Keratinocyte (primary cell): ENCODE data around the gene TPGS2. TPM values are rescaled to one million over a fixed set of nuclear protein-coding genes. Genes with fewer than 3 reads are reported as not detected.

ENCODE experiments used
- DNase-seq: peaks from one replicate; pipeline ENCODE4 v3.0.0-alpha.2; 2011; ENCODE audit warnings: low read depth, missing footprints, low spot score
- FAIRE-seq: peaks from 2 replicates; lab custom pipeline; 2011; peaks lifted over from hg19 to GRCh38; lab: Jason Lieb, UNC
- H2AFZ ChIP-seq: 2 replicates; pipeline ENCODE4 v1.6.0; 2012; ENCODE audit warnings: low read length, control low read depth, inconsistent platforms; ENCODE audit not compliant: control insufficient read depth
- H3K27ac ChIP-seq: 2 replicates; pipeline ENCODE4 v1.5.1; 2011; ENCODE audit warnings: low read length; ENCODE audit not compliant: control insufficient read depth, insufficient read depth
- H3K27me3 ChIP-seq: 3 replicates; pipeline ENCODE4 v1.6.0; 2011; ENCODE audit warnings: low read length; ENCODE audit not compliant: control insufficient read depth, insufficient read depth; ENCODE audit errors: extremely low read depth
- H3K36me3 ChIP-seq, 2 experiments: 2 replicates in 1 of 2; 3 replicates in 1 of 2; pipeline ENCODE4 v1.5.1; 2011; ENCODE audit warnings: low read length in 2 of 2, mild to moderate bottlenecking in 1 of 2; ENCODE audit not compliant: control insufficient read depth in 2 of 2, insufficient read depth in 2 of 2; ENCODE audit errors: extremely low read depth in 1 of 2
- H3K4me1 ChIP-seq: 3 replicates; pipeline ENCODE4 v1.5.1; 2011; ENCODE audit warnings: low read length; ENCODE audit not compliant: control insufficient read depth, insufficient read depth; ENCODE audit errors: extremely low read depth
- H3K4me2 ChIP-seq: 3 replicates; pipeline ENCODE4 v1.6.0; 2011; ENCODE audit warnings: low read depth, low read length; ENCODE audit not compliant: control insufficient read depth, insufficient read depth; ENCODE audit errors: extremely low read depth
- H3K4me3 ChIP-seq, 3 experiments: fragments of 200-600 bp in 1 of 3; sonication (generic) in 1 of 3; 2 replicates in 2 of 3; 3 replicates in 1 of 3; pipeline ENCODE4 v1.5.1; 2011 to 2016; ENCODE audit warnings: low read length in 3 of 3, mild to moderate bottlenecking in 3 of 3, control low read depth in 2 of 3, inconsistent platforms in 1 of 3, low read depth in 1 of 3, mixed read lengths in 1 of 3, mixed run types in 1 of 3, moderate library complexity in 1 of 3; ENCODE audit not compliant: control insufficient read depth in 2 of 3, insufficient read depth in 2 of 3; ENCODE audit errors: extremely low read depth in 1 of 3
- H3K79me2 ChIP-seq: 2 replicates; pipeline ENCODE4 v1.6.0; 2012; ENCODE audit warnings: low read length; ENCODE audit not compliant: control insufficient read depth, insufficient read depth
- H3K9ac ChIP-seq: 3 replicates; pipeline ENCODE4 v1.6.0; 2011; ENCODE audit warnings: low read length; ENCODE audit not compliant: control insufficient read depth, insufficient read depth; ENCODE audit errors: extremely low read depth
- H3K9me1 ChIP-seq: 3 replicates; pipeline ENCODE4 v1.6.0; 2011; ENCODE audit warnings: low read length; ENCODE audit not compliant: control insufficient read depth, insufficient read depth; ENCODE audit errors: extremely low read depth
- H3K9me3 ChIP-seq: 2 replicates; pipeline ENCODE4 v1.5.1; 2012; ENCODE audit warnings: low read depth, low read length; ENCODE audit not compliant: control insufficient read depth
- H4K20me1 ChIP-seq: 3 replicates; pipeline ENCODE4 v1.6.0; 2011; ENCODE audit warnings: low read length; ENCODE audit not compliant: control insufficient read depth, insufficient read depth; ENCODE audit errors: extremely low read depth
- EZH2 ChIP-seq: IDR thresholded peaks from one replicate; pipeline ENCODE4 v1.6.1; 2012; ENCODE audit warnings: inconsistent platforms, mild to moderate bottlenecking, low read length, moderate library complexity
- dilution Hi-C: fragments of 300-500 bp; cut with MboI; formaldehyde crosslinking; loops from one replicate; pipeline ENCODE4 v1.7.0; 2020; ENCODE audit warnings: low sequenced_read_pairs; ENCODE audit not compliant: extremely low pct_ligation_motif_present
- polyA plus RNA-seq, 5 experiments: library from polyadenylated mRNA; depleted of rRNA in 3 of 5; stranded (reverse) in 3 of 5; stranded (forward) in 1 of 5; unstranded in 1 of 5; fragments of >200 nt; gene quantifications; 1 replicate in 1 of 5; 2 replicates in 3 of 5; 3 replicates in 1 of 5; pipeline versions ENCODE4 v1.2.1 to v1.2.3, GENCODE V29; 2011 to 2012; ENCODE audit warnings: missing spikeins in 2 of 5, low read depth in 1 of 5, low replicate concordance in 1 of 5
- TF ChIP-seq, protein P1 (sequence below), 3 experiments: IDR thresholded peaks in 1 of 3; conservative IDR thresholded peaks in 1 of 3; optimal IDR thresholded peaks in 1 of 3; 2 replicates in 2 of 3; 3 replicates in 1 of 3; pipeline versions ENCODE3 to v1.5.1; 2011; ENCODE audit warnings: low read length in 3 of 3, mild to moderate bottlenecking in 3 of 3, moderate library complexity in 2 of 3, control low read depth in 1 of 3, inconsistent platforms in 1 of 3; ENCODE audit not compliant: insufficient read depth in 2 of 3; ENCODE audit errors: extremely low read depth in 1 of 3

TPGS2 gene
- polyA plus RNA-seq, 1 donor (not counting 4 experiments of a cell fraction or from before 2014, with no cell fraction given): 254 TPM

DNA sequence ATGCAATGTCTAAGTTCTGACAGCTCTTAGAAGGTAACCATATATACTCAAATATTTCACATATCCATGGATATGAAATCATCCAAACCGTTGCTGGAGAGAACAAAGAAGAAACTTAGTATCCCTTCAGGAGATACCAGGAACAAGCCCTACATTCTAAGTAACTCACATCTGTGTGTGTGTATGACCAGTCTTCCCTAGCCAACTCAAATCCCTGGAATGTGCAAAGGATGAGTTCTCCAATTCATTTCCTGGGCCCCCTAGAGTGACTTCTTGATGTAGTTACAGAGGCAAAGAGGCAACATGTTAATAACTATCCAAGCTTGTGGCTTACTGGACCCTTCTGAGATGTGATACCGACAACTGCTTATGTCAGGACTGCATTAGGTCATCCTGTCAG, 20.1 kb downstream of the TPGS2 start:
- FAIRE-seq (no peak), DNase-seq (no peak)
- TF ChIP-seq, protein P1, sequence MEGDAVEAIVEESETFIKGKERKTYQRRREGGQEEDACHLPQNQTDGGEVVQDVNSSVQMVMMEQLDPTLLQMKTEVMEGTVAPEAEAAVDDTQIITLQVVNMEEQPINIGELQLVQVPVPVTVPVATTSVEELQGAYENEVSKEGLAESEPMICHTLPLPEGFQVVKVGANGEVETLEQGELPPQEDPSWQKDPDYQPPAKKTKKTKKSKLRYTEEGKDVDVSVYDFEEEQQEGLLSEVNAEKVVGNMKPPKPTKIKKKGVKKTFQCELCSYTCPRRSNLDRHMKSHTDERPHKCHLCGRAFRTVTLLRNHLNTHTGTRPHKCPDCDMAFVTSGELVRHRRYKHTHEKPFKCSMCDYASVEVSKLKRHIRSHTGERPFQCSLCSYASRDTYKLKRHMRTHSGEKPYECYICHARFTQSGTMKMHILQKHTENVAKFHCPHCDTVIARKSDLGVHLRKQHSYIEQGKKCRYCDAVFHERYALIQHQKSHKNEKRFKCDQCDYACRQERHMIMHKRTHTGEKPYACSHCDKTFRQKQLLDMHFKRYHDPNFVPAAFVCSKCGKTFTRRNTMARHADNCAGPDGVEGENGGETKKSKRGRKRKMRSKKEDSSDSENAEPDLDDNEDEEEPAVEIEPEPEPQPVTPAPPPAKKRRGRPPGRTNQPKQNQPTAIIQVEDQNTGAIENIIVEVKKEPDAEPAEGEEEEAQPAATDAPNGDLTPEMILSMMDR (optimal IDR thresholded peaks at IDR 0.05 in 1 of 3, IDR thresholded peaks at IDR 0.05 in 1 of 3, conservative IDR thresholded peaks at IDR 0.05 in 1 of 3; ENCODE audit: extremely low read depth in 1 of 3, insufficient read depth in 2 of 3, low read length in 3 of 3): no peak
- no peak for TF ChIP-seq EZH2
- H3K4me3 ChIP-seq: no peak overlapping the region
- H3K4me1 ChIP-seq: no peaks in the 10 kb centered on the region
- peaks cover 7 to 25% of the 10 kb centered on the region in 2 experiments for H3K36me3 ChIP-seq
- dilution Hi-C loops: no loop called here
- no peak overlapping the region for H2AFZ ChIP-seq
- H3K9me1 ChIP-seq: no peaks in the 10 kb centered on the region
- no peak overlapping the region for H3K27ac ChIP-seq
- no peaks in the 10 kb centered on the region for H3K79me2 ChIP-seq
- H3K9ac ChIP-seq: no peak overlapping the region
- no peaks in the 10 kb centered on the region for H4K20me1 ChIP-seq
- no peaks in the 10 kb centered on the region for H3K9me3 ChIP-seq
- no peak overlapping the region for H3K4me2 ChIP-seq
- H3K27me3 ChIP-seq: no peaks in the 10 kb centered on the region

- Histone ChIP-seq H2AFZ (no peak overlapping the region), H3K4me3 (no peak overlapping the region), H4K20me1 (no peaks in the 10 kb centered on the region), H3K27me3 (no peaks in the 10 kb centered on the region), H3K36me3 (peaks cover 10 to 25% of the 10 kb centered on the region in 2 experiments), H3K9ac (no peak overlapping the region), H3K9me1 (no peaks in the 10 kb centered on the region), H3K27ac (no peak overlapping the region), H3K79me2 (no peaks in the 10 kb centered on the region), H3K9me3 (no peaks in the 10 kb centered on the region), H3K4me1 (no peaks in the 10 kb centered on the region), H3K4me2 (no peak overlapping the region)
- DNase-seq (no peak), FAIRE-seq (no peak)
- dilution Hi-C loops: no loop called here
- TF ChIP-seq EZH2: no peak
- TF ChIP-seq, protein P1 (optimal IDR thresholded peaks at IDR 0.05 in 1 of 3, IDR thresholded peaks at IDR 0.05 in 1 of 3, conservative IDR thresholded peaks at IDR 0.05 in 1 of 3; ENCODE audit: extremely low read depth in 1 of 3, insufficient read depth in 2 of 3, low read length in 3 of 3): no peak
Measured at GRCh38 chr18:36805105-36805504, 23.7 kb downstream of the TPGS2 start.
